HG03097 (cell line): ENCODE results near the gene MPV17L2.
"Not testable (repeated sequence)": the region's sequence is repeated elsewhere in the genome, so short reads cannot be mapped to it uniquely, and the experiment has no call there.

Experiments
- ATAC-seq: cut with Tn5 transposase; IDR thresholded peaks from one replicate; pipeline ENCODE4 v1.9.1; 2021; ENCODE audit not compliant: unreplicated experiment, low FRiP score

MPV17L2 gene

DNA sequence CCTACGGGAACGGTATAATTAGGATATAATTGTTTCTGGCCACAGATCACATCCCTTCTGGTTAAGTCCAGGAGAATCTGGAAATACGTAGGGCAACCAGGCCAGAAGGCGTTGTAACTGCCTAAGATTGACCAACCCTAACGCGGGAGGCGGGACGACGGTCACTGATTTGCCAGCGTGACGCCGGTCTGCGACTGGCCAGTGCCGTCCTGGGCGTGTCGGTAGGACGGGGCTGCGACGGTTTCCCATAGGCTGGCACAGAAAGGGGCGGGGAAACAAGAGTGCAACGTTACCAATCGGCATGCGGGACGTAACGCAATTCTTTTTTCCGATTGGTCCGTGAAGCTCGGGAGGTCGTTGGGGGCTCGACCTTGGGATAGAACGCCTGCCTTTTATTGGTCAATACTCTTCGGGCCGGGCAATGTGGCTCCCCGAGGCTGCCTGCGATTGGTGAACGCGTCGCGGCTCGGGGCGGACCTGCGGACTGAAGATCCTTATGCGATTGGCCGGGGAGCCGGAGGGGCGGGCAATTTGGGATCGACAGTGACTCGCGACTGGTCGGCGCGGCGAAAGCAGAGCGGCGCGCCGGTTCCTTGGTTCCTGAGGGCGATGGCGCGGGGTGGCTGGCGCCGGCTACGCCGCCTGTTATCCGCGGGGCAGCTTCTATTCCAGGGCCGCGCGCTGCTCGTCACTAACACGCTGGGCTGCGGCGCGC lies at the start of gene MPV17L2:
TSS of gene MPV17L2 (plus strand) at position 546 of the 715 bp plus-strand sequence. CDS start at position 610, 64 bp downstream.
- peak; percentile 86 for ATAC-seq

DNA sequence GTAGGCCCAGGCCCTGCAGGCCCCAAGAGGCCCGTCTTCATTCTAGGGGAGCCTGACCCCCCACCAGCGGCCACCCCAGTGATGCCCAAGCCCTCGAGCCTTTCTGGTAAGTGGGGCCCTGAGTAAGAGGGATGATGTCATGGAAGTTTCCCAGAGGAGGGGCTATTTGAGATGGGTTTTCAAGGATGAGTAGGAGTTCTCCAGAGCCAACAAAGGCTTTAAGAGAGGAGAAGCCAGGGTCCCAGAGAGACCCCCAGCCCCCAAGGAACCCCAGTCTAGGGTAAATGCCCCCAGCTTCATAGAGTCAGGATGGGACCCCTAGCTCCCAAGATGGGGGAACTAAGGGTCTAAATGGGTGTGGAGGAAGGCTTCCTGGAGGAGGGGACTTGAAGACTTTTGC lies 49.1 kb upstream of the MPV17L2 start:
- ATAC-seq: no peak

DNA sequence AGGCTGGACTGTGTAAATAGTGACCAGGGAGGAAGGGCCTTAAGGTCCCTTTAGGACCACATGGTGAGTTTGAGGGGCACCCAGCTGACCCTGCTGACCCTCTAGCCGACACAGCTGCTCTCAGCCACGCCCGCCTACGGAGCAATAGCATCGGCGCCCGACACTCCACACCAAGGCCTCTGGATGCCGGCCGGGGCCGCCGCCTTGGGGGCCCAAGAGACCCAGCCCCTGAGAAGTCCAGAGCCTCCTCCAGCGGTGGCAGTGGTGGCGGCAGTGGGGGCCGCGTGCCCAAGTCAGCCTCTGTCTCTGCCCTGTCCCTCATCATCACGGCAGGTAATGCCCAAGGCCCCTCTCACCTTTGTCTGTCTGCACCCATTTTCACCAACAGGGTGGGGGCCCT lies 48.7 kb upstream of the MPV17L2 start:
- no peak for ATAC-seq

DNA sequence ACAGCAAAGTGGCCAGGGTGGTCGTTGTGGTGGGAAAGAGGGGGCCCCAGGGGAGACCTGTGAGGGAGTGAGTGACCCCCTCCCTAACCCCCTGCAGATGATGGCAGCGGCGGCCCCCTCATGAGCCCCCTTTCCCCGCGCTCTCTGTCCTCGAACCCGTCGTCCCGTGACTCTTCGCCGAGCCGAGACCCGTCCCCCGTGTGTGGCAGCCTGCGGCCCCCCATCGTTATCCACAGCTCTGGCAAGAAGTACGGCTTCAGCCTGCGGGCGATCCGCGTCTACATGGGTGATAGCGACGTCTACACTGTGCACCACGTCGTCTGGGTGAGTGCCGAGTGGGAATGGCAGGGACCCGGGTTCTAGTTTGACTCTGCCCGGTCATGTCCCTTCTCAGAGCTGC lies 48.1 kb upstream of the MPV17L2 start:
- ATAC-seq: no peak

DNA sequence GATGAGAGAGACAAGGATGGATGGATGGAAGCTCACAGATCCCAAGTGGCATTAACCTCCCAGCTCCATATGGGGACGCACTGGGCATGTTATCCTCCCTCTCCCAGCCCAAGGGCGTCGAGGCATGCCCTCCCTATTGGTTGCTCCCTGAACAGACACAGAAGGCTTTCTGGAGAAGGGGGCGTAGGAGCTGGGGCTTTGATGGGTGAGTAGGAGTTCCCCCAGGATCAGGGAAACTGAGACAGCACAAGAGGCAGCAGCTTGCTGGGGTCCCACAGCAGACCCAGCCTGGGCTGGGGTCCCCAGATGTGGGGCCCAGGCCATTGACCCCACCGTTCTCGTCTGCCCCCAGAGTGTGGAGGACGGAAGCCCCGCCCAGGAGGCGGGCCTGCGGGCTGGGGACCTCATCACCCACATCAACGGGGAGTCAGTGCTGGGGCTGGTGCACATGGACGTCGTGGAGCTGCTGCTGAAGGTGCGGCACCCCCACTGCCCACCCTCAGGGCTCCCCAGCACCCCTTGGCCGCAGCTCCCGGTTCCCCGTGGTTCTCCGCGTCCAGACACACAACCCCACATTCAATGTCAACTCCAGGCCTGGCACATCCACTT lies 47.5 kb upstream of the MPV17L2 start:
- ATAC-seq: no peak

GRCh38 chr19:18147396-18147795 lies 45.6 kb upstream of the MPV17L2 start:
- ATAC-seq: no peak

- no peak for ATAC-seq
Measured at GRCh38 chr19:18149596-18149975, 43.4 kb upstream of the MPV17L2 start.

- no peak for ATAC-seq
Measured at GRCh38 chr19:18150776-18151624, 42.0 kb upstream of the MPV17L2 start.

DNA sequence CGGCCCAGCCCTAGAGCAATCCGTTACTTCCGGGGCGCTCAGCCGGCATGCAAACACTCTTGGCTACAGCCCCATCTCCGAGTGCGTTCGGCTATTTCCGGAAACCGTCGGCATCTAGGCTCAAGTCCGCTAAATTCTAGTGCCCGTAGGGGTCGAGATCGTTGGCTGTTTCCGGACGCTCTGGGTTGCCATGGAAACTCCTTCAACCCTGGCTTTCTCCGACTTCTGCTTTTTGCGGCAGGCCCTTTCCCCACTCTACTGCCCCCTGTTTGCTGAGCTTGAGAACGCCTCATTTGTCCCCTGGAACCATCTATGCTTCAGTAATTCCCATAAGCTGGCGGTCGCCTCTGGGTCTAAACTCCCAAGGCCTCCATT lies 40.6 kb upstream of the MPV17L2 start:
- ATAC-seq: peak; percentile 57

GRCh38 chr19:18152817-18153555 lies 40.0 kb upstream of the MPV17L2 start, which contains the start of gene PIK3R2:
Gene PIK3R2 (plus strand): TSS chr19:18153163. CDS start chr19:18155880, 2,717 bp downstream.
- peak; percentile 77 for ATAC-seq

- no peak for ATAC-seq
Measured at GRCh38 chr19:18153556-18154134, 39.4 kb upstream of the MPV17L2 start.

GRCh38 chr19:18155095-18156087 lies 37.6 kb upstream of the MPV17L2 start:
- no peak for ATAC-seq

- no peak for ATAC-seq
Measured at GRCh38 chr19:18156268-18156667, 36.8 kb upstream of the MPV17L2 start.

DNA sequence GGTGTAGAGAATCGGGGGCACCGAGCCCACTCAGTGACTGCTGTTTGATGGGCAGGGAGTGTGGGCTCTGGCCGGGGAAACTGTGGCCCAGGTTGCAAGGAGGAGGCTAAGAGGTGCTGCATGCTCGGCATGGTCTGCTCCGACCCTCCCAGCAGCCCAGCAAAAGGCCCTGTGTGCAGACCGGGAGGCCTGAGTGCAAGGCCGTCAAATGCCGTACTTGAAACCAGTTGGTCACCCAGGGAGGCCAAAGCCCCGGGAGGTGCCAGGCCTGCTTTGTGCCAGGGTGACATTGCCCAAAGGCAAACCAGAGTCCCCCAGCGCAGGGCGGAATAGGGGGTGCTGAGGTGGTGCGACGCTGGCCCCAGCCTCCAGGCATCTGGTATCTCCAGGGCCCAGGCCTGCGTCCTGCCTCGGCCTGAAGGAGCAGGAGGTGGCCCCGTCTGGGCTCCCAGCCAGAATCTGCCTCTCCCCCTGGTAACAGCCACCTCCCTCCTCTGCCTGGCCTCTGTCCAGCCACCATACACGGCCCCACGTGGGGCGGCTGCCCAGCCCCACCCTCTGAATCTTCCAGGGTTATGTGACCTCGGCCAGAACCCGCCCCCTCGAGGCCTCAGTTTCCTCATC lies 36.1 kb upstream of the MPV17L2 start:
- no peak for ATAC-seq

GRCh38 chr19:18157465-18158063 lies 35.5 kb upstream of the MPV17L2 start:
- ATAC-seq: no peak

- no peak for ATAC-seq
Measured at GRCh38 chr19:18158467-18158866, 34.6 kb upstream of the MPV17L2 start.

DNA sequence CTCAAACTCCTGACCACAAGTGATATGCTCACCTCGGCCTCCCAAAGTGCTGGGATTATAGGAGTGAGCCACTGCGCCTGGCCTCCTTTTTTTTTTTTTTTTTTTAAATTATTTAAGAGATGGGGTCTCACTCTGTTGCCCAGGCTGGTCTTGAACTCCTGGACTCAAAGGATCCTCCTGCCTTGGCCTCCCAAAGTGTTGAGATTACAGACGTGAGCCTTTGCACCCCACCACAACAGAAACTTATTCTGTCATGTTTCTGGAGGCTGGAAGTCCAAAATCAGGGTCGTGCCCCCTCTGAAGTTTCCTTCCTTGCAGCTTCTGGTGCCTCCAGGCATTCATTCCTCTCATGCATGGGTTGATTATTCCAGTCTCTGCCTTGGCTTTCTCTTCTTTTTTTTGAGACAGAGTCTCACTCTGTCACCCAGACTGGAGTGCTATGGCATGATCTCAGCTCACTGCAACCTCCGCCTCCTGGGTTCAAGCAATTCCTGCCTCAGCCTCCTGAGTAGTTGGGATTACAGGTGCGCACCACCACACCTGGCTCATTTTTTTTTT lies 33.9 kb upstream of the MPV17L2 start:
- not testable (repeated sequence) for ATAC-seq

- no peak for ATAC-seq
Measured at GRCh38 chr19:18159810-18160209, 33.2 kb upstream of the MPV17L2 start.
